ENCODE measurements around the gene ADORA1.

The ADORA1 gene

GRCh38 chr1:203147376-203147775 is 19.9 kb downstream of the ADORA1 start:
- TF ChIP-seq EZH2phosphoT487 (conservative IDR thresholded peaks at IDR 0.05; ENCODE audit: low read length) = no peak
- H3K27ac ChIP-seq (ENCODE audit: low read depth, low read length) = no peak overlapping the region
- no peaks in the 10 kb centered on the region for H3K79me2 ChIP-seq (ENCODE audit: insufficient read depth, low read length)
- H3K4me3 ChIP-seq (ENCODE audit: insufficient read depth, low read length, poor library complexity, severe bottlenecking) = no peak overlapping the region
- H4K20me1 ChIP-seq (ENCODE audit: low read depth, low read length) = no peaks in the 10 kb centered on the region
- H3K4me2 ChIP-seq (ENCODE audit: low read depth, low read length, poor library complexity, severe bottlenecking) = no peak overlapping the region
- H3K9me3 ChIP-seq (ENCODE audit: insufficient read depth, low read length) = no peaks in the 10 kb centered on the region
- no peaks in the 10 kb centered on the region for H3K27me3 ChIP-seq (ENCODE audit: low read length)
- no peak overlapping the region for H2AFZ ChIP-seq (ENCODE audit: low read depth, low read length, severe bottlenecking)
- H3K36me3 ChIP-seq (ENCODE audit: low read length) = no peaks in the 10 kb centered on the region
- H3F3A ChIP-seq (ENCODE audit: insufficient read depth) = no peaks in the 10 kb centered on the region
- H3K9ac ChIP-seq (ENCODE audit: low read length) = no peak overlapping the region
- H3K9me2 ChIP-seq (replicated peaks; ENCODE audit: insufficient read depth, low read length) = no peaks in the 10 kb centered on the region

- Histone ChIP-seq H3K9me2 (replicated peaks; ENCODE audit: insufficient read depth, low read length) (no peaks in the 10 kb centered on the region), H4K20me1 (ENCODE audit: low read depth, low read length) (no peaks in the 10 kb centered on the region), H3F3A (ENCODE audit: insufficient read depth) (no peaks in the 10 kb centered on the region), H3K27ac (ENCODE audit: low read depth, low read length) (no peak overlapping the region), H2AFZ (ENCODE audit: low read depth, low read length, severe bottlenecking) (no peak overlapping the region), H3K27me3 (ENCODE audit: low read length) (no peaks in the 10 kb centered on the region), H3K4me2 (ENCODE audit: low read depth, low read length, poor library complexity, severe bottlenecking) (no peak overlapping the region), H3K4me3 (ENCODE audit: insufficient read depth, low read length, poor library complexity, severe bottlenecking) (no peak overlapping the region), H3K36me3 (ENCODE audit: low read length) (no peaks in the 10 kb centered on the region), H3K79me2 (ENCODE audit: insufficient read depth, low read length) (no peaks in the 10 kb centered on the region), H3K9ac (ENCODE audit: low read length) (no peak overlapping the region), H3K9me3 (ENCODE audit: insufficient read depth, low read length) (no peaks in the 10 kb centered on the region)
- TF ChIP-seq EZH2phosphoT487 (conservative IDR thresholded peaks at IDR 0.05; ENCODE audit: low read length) = no peak
- no peak for TF ChIP-seq CTCF (IDR thresholded peaks at IDR 0.05; ENCODE audit: insufficient read depth, low read length, poor library complexity, severe bottlenecking)
These were observed 20.6 kb downstream of the ADORA1 start for GRCh38 chr1:203148127-203148526.

- H3K9ac ChIP-seq (ENCODE audit: low read length) = no peak overlapping the region
- no peak overlapping the region for H3K27ac ChIP-seq (ENCODE audit: low read depth, low read length)
- no peak overlapping the region for H2AFZ ChIP-seq (ENCODE audit: low read depth, low read length, severe bottlenecking)
- H3K36me3 ChIP-seq (ENCODE audit: low read length) = no peaks in the 10 kb centered on the region
- no peaks in the 10 kb centered on the region for H3K27me3 ChIP-seq (ENCODE audit: low read length)
- H3K79me2 ChIP-seq (ENCODE audit: insufficient read depth, low read length) = no peaks in the 10 kb centered on the region
- TF ChIP-seq EZH2phosphoT487 (conservative IDR thresholded peaks at IDR 0.05; ENCODE audit: low read length) = no peak
- TF ChIP-seq CTCF (IDR thresholded peaks at IDR 0.05; ENCODE audit: insufficient read depth, low read length, poor library complexity, severe bottlenecking) = no peak
- no peaks in the 10 kb centered on the region for H3F3A ChIP-seq (ENCODE audit: insufficient read depth)
- H3K9me2 ChIP-seq (replicated peaks; ENCODE audit: insufficient read depth, low read length) = no peaks in the 10 kb centered on the region
- no peak overlapping the region for H3K4me3 ChIP-seq (ENCODE audit: insufficient read depth, low read length, poor library complexity, severe bottlenecking)
- no peaks in the 10 kb centered on the region for H3K9me3 ChIP-seq (ENCODE audit: insufficient read depth, low read length)
- H3K4me2 ChIP-seq (ENCODE audit: low read depth, low read length, poor library complexity, severe bottlenecking) = no peak overlapping the region
- no peaks in the 10 kb centered on the region for H4K20me1 ChIP-seq (ENCODE audit: low read depth, low read length)
These were observed 21.1 kb downstream of the ADORA1 start for GRCh38 chr1:203148579-203148978.

GRCh38 chr1:203149188-203149840 is 21.8 kb downstream of the ADORA1 start:
- Histone ChIP-seq H4K20me1 (ENCODE audit: low read depth, low read length) (no peaks in the 10 kb centered on the region), H3F3A (ENCODE audit: insufficient read depth) (no peaks in the 10 kb centered on the region), H3K79me2 (ENCODE audit: insufficient read depth, low read length) (no peaks in the 10 kb centered on the region), H3K9me3 (ENCODE audit: insufficient read depth, low read length) (no peaks in the 10 kb centered on the region), H3K9me2 (replicated peaks; ENCODE audit: insufficient read depth, low read length) (no peaks in the 10 kb centered on the region), H2AFZ (ENCODE audit: low read depth, low read length, severe bottlenecking) (no peak overlapping the region), H3K27ac (ENCODE audit: low read depth, low read length) (no peak overlapping the region), H3K9ac (ENCODE audit: low read length) (no peak overlapping the region), H3K4me3 (ENCODE audit: insufficient read depth, low read length, poor library complexity, severe bottlenecking) (no peak overlapping the region), H3K4me2 (ENCODE audit: low read depth, low read length, poor library complexity, severe bottlenecking) (no peak overlapping the region), H3K27me3 (ENCODE audit: low read length) (no peaks in the 10 kb centered on the region), H3K36me3 (ENCODE audit: low read length) (no peaks in the 10 kb centered on the region)
- no peak for TF ChIP-seq CTCF (IDR thresholded peaks at IDR 0.05; ENCODE audit: insufficient read depth, low read length, poor library complexity, severe bottlenecking)
- no peak for TF ChIP-seq EZH2phosphoT487 (conservative IDR thresholded peaks at IDR 0.05; ENCODE audit: low read length)

Data from SU-DHL-6 (cell line).